Measurements from ENCODE around the gene NANP.

DNA sequence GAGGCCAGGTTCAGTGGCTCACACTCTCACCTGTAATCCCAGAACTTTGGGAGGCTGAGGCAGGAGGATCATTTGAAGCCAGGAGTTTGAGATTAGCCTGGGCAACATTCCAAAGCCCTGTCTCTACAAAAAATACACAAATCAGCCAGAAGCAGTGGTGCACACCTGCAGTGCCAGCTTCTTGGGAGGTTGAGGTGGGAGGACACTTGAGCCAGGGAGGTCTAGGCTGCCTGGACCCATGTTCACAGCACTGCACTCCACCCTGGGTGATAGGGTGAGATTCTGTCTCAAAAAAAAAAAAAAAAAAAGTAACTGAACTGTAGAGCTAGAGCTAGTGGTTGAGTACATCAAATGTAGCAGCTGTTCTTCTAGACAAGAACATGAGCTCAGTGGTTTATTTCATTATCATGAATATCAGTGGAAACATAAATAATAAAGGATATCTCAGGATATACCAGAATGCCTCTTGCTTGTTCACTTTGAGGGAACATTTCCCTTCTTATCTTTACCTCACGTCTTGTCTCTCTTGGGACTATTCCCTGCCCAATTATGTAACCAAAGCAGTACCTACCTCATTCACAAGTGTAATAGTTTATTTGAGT, 17.6 kb downstream of the NANP start:
- TF ChIP-seq, protein P1, sequence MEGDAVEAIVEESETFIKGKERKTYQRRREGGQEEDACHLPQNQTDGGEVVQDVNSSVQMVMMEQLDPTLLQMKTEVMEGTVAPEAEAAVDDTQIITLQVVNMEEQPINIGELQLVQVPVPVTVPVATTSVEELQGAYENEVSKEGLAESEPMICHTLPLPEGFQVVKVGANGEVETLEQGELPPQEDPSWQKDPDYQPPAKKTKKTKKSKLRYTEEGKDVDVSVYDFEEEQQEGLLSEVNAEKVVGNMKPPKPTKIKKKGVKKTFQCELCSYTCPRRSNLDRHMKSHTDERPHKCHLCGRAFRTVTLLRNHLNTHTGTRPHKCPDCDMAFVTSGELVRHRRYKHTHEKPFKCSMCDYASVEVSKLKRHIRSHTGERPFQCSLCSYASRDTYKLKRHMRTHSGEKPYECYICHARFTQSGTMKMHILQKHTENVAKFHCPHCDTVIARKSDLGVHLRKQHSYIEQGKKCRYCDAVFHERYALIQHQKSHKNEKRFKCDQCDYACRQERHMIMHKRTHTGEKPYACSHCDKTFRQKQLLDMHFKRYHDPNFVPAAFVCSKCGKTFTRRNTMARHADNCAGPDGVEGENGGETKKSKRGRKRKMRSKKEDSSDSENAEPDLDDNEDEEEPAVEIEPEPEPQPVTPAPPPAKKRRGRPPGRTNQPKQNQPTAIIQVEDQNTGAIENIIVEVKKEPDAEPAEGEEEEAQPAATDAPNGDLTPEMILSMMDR (IDR thresholded peaks at IDR 0.05; ENCODE audit: low read depth, low read length), result no peak
- no peak for TF ChIP-seq EZH2phosphoT487 (IDR thresholded peaks at IDR 0.05; ENCODE audit: low read depth)

All from OCI-LY3 (cell line).